HFFc6 (cell line): ENCODE measurements around the gene ARHGEF39. TPM values are rescaled to one million over a fixed set of nuclear protein-coding genes. Genes with fewer than 3 reads are reported as not detected.

Experiments
- DNase-seq: peaks from one replicate; pipeline ENCODE4 v3.0.0-alpha.2; 2018
- H3K27ac Mint-ChIP-seq: 2 replicates; pipeline ENCODE4 v1.8.0; 2020; ENCODE audit warnings: mild to moderate bottlenecking, mixed read lengths
- H3K27me3 Mint-ChIP-seq: 2 replicates; pipeline ENCODE4 v1.8.0; 2021; ENCODE audit warnings: mild to moderate bottlenecking, moderate library complexity, mixed read lengths; ENCODE audit not compliant: insufficient read depth
- H3K36me3 Mint-ChIP-seq: 2 replicates; pipeline ENCODE4 v1.8.0; 2021; ENCODE audit warnings: low read depth, mixed read lengths
- H3K4me1 Mint-ChIP-seq: 2 replicates; pipeline ENCODE4 v1.8.0; 2020; ENCODE audit warnings: low read depth, mixed read lengths
- H3K4me3 Mint-ChIP-seq: 2 replicates; pipeline ENCODE4 v1.8.0; 2020; ENCODE audit warnings: mild to moderate bottlenecking, moderate library complexity, mixed read lengths
- H3K9me3 Mint-ChIP-seq: 2 replicates; pipeline ENCODE4 v1.8.0; 2020; ENCODE audit warnings: mild to moderate bottlenecking, mixed read lengths
- CTCF ChIP-seq: fragments of 200-600 bp; sonication (generic); IDR thresholded peaks from 2 replicates; pipeline ENCODE4 v1.5.0; 2021; ENCODE audit warnings: antibody characterized with exemption, mild to moderate bottlenecking
- total RNA-seq, 6 experiments: library from RNA; stranded (reverse); fragmentation: NEBNext Ultra II Directional; extraction: Animal tissue kit (Norgen Biotek cat#: 25700); gene quantifications; 2 replicates in 1 of 6; 3 replicates in 5 of 6; pipeline ENCODE4 v1.2.3, GENCODE V29; 2021

The ARHGEF39 gene
- total RNA-seq, 6 experiments from 2014 or later = 1.7 to 4.4 (median 2.6) TPM

GRCh38 chr9:35698231-35698630 lies 33.2 kb upstream of the ARHGEF39 start:
- Mint-ChIP-seq H3K27ac (peak overlapping the region; percentile 19; the same call in 1 of the 2 replicates), H3K4me3 (no peak overlapping the region), H3K9me3 (no peaks in the 10 kb centered on the region), H3K27me3 (peaks cover 4% of the 10 kb centered on the region; the same call in 1 of the 2 replicates), H3K4me1 (peaks cover 31% of the 10 kb centered on the region), H3K36me3 (peaks cover 16% of the 10 kb centered on the region)
- no peak for DNase-seq
- TF ChIP-seq CTCF = no peak

GRCh38 chr9:35697486-35697885 lies 32.5 kb upstream of the ARHGEF39 start:
- no peak overlapping the region for H3K4me3 Mint-ChIP-seq
- H3K27ac Mint-ChIP-seq = peak overlapping the region; percentile 19; the same call in 1 of the 2 replicates
- H3K36me3 Mint-ChIP-seq = peaks cover 16% of the 10 kb centered on the region
- H3K27me3 Mint-ChIP-seq = peaks cover 4% of the 10 kb centered on the region; the same call in 1 of the 2 replicates
- no peak for TF ChIP-seq CTCF
- no peaks in the 10 kb centered on the region for H3K9me3 Mint-ChIP-seq
- H3K4me1 Mint-ChIP-seq = peaks cover 31% of the 10 kb centered on the region
- DNase-seq = no peak

GRCh38 chr9:35696520-35697215 lies 31.7 kb upstream of the ARHGEF39 start:
- peak overlapping the region; percentile 36; the same call in 1 of the 2 replicates for H3K4me3 Mint-ChIP-seq
- peaks cover 4% of the 10 kb centered on the region; the same call in 1 of the 2 replicates for H3K27me3 Mint-ChIP-seq
- H3K36me3 Mint-ChIP-seq = peaks cover 16% of the 10 kb centered on the region
- peaks cover 37% of the 10 kb centered on the region for H3K4me1 Mint-ChIP-seq
- peak overlapping the region; percentile 78 for H3K27ac Mint-ChIP-seq
- DNase-seq = no peak
- H3K9me3 Mint-ChIP-seq = no peaks in the 10 kb centered on the region
- TF ChIP-seq CTCF = peak; percentile 89

- Mint-ChIP-seq H3K27me3 (peaks cover 9% of the 10 kb centered on the region), H3K9me3 (no peaks in the 10 kb centered on the region), H3K4me3 (no peak overlapping the region), H3K36me3 (peaks cover 16% of the 10 kb centered on the region), H3K4me1 (peaks cover 43% of the 10 kb centered on the region), H3K27ac (peak overlapping the region; percentile 78)
- DNase-seq = no peak
- no peak for TF ChIP-seq CTCF
Observed at GRCh38 chr9:35695943-35696401, 31.0 kb upstream of the ARHGEF39 start.

- peak overlapping the region; percentile 97 for H3K27ac Mint-ChIP-seq
Observed at GRCh38 chr9:35691757-35692301, 26.8 kb upstream of the ARHGEF39 start.

More at GRCh38 chr9:35691757-35692301, 26.8 kb upstream of the ARHGEF39 start:
- Mint-ChIP-seq H3K9me3 (no peaks in the 10 kb centered on the region), H3K4me3 (peak overlapping the region; percentile 100), H3K27me3 (peaks cover 24% of the 10 kb centered on the region), H3K4me1 (peaks cover 50% of the 10 kb centered on the region), H3K36me3 (peaks cover 32% of the 10 kb centered on the region)
- TF ChIP-seq CTCF = no peak
- DNase-seq = no peak
